HepG2 (cell line): Measurements from ENCODE around the gene CCDC97. TPM values are rescaled to one million over a fixed set of nuclear protein-coding genes. Genes with fewer than 3 reads are reported as not detected.

ENCODE experiments used
- CBX2 ChIP-seq, 2 experiments: fragments of 200-600 bp in 1 of 2; sonication (generic); formaldehyde crosslinking in 1 of 2; IDR thresholded peaks; 2 replicates each; pipeline versions ENCODE4 v1.7.0 to v1.8.1; 2018 to 2022; ENCODE audit warnings: low read depth in 2 of 2, low read length in 1 of 2, mild to moderate bottlenecking in 1 of 2, missing genetic modification reagents in 1 of 2
- DNMT3B ChIP-seq: conservative IDR thresholded peaks from 2 replicates; pipeline ENCODE4 v1.6.1; 2016; ENCODE audit warnings: missing biosample characterization, control low read depth
- FOXO1 ChIP-seq: sonication (generic); formaldehyde crosslinking; IDR thresholded peaks from 2 replicates; pipeline ENCODE4 v1.4.0; 2020; ENCODE audit warnings: missing genetic modification reagents
- HOXA7 ChIP-seq: sonication (generic); formaldehyde crosslinking; IDR thresholded peaks from 2 replicates; pipeline ENCODE4 v1.8.1; 2022; ENCODE audit warnings: mild to moderate bottlenecking, missing genetic modification reagents, moderate library complexity
- PAF1 ChIP-seq: IDR thresholded peaks from 2 replicates; pipeline ENCODE4 v1.6.1; 2016; ENCODE audit warnings: missing genetic modification reagents, missing compliant biosample characterization
- POGZ ChIP-seq: sonication (generic); formaldehyde crosslinking; IDR thresholded peaks from 2 replicates; pipeline ENCODE4 v1.4.0; 2020; ENCODE audit warnings: mild to moderate bottlenecking, missing genetic modification reagents
- REPIN1 ChIP-seq: sonication (generic); formaldehyde crosslinking; IDR thresholded peaks from 2 replicates; pipeline ENCODE4 v1.8.0; 2022; ENCODE audit warnings: missing genetic modification reagents, low read depth, mild to moderate bottlenecking, borderline replicate concordance
- SRSF1 ChIP-seq: fragments of 200-400 bp; formaldehyde crosslinking; optimal IDR thresholded peaks from 2 replicates; pipeline ENCODE3; 2017; ENCODE audit warnings: mild to moderate bottlenecking, low read depth, low read length, moderate library complexity
- ZIK1 ChIP-seq: sonication (generic); formaldehyde crosslinking; IDR thresholded peaks from 2 replicates; pipeline ENCODE4 v1.5.0; 2020; ENCODE audit warnings: mild to moderate bottlenecking, low read depth, missing genetic modification reagents, borderline replicate concordance
- ZNF570 ChIP-seq: sonication (generic); formaldehyde crosslinking; IDR thresholded peaks from 2 replicates; pipeline ENCODE4 v1.4.0; 2020; ENCODE audit warnings: mild to moderate bottlenecking, missing genetic modification reagents, borderline replicate concordance
- ZNF83 ChIP-seq: sonication (generic); formaldehyde crosslinking; IDR thresholded peaks from 2 replicates; pipeline ENCODE4 v1.4.0; 2020; ENCODE audit warnings: missing genetic modification reagents, mild to moderate bottlenecking, borderline replicate concordance
- polyA plus RNA-seq, 8 experiments: library from polyadenylated mRNA; depleted of rRNA in 3 of 8; stranded (reverse) in 7 of 8; unstranded in 1 of 8; fragments of >200 nt; fragmentation: Illumina TruSeq in 4 of 8; extraction: Trizol in 4 of 8; gene quantifications; 2 replicates each; pipeline versions ENCODE4 v1.2.1 to v1.2.3, GENCODE V29; 2011 to 2016; ENCODE audit warnings: low read depth in 4 of 8, missing spikeins in 1 of 8, mixed read lengths in 1 of 8; ENCODE audit not compliant: insufficient read depth in 1 of 8
- total RNA-seq, 5 experiments: library from RNA; depleted of rRNA; stranded (reverse); fragments of >200 nt; fragmentation: Illumina TruSeq; extraction: Trizol; gene quantifications; 2 replicates each; pipeline ENCODE4 v1.2.3, GENCODE V29; 2016; ENCODE audit warnings: low read depth in 1 of 5
- TF ChIP-seq, protein P1 (sequence below): sonication (generic); formaldehyde crosslinking; IDR thresholded peaks from 2 replicates; pipeline ENCODE4 v1.5.0; 2020; ENCODE audit warnings: mild to moderate bottlenecking, missing genetic modification reagents, borderline replicate concordance
- TF ChIP-seq, protein P2 (sequence below): sonication (generic); formaldehyde crosslinking; IDR thresholded peaks from 2 replicates; pipeline ENCODE4 v1.5.0; 2020; ENCODE audit warnings: mild to moderate bottlenecking, missing genetic modification reagents
- TF ChIP-seq, protein P3 (sequence below): sonication (generic); formaldehyde crosslinking; conservative IDR thresholded peaks from 2 replicates; pipeline ENCODE4 v1.4.0; 2020; ENCODE audit warnings: missing genetic modification reagents
- TF ChIP-seq, protein P4 (sequence below): sonication (generic); formaldehyde crosslinking; IDR thresholded peaks from 2 replicates; pipeline ENCODE4 v1.5.0; 2020; ENCODE audit warnings: missing genetic modification reagents, mild to moderate bottlenecking, borderline replicate concordance

CCDC97 gene
- total and polyA plus RNA-seq, 2 of the 13 experiments (the other 11 are each of a cell fraction or from before 2014, with no cell fraction given) = 6.2 to 7.3 TPM

DNA sequence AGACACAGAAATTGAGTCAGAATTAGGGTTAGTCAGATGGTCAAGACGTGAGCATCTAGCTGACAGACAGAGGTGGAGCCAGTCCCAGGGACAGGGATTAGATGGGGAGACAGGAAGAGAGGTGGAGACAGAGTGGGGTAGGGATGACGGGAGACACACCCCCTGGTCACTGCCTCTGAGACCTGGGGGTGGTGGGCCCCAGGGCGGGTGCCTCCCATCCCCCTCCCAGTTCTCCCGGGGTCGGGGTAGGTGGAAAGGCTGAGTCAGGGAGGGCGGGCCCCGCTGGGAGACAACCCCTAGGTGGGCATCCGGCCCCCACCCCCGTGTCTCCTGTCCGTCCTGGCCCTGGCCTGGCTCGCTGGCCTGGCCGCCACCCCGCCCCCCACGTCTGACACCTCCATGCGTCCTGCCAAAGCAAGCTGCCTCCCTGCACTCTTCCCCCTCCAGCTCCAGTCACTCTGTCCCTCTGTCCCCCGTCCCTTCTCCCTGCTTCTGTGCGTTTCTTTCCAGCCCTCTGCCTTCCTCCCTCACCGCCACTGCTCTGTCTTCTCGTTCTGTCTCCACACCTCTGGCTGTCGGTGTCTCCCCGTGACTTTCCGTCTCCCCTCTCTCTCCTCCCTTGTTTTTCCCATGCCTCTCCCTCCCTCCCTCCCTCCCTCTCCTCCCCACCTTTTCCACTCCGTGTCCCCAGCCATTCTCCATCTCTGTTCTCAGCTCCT lies 15.1 kb downstream of the CCDC97 start (continued):
- TF ChIP-seq, protein P1, sequence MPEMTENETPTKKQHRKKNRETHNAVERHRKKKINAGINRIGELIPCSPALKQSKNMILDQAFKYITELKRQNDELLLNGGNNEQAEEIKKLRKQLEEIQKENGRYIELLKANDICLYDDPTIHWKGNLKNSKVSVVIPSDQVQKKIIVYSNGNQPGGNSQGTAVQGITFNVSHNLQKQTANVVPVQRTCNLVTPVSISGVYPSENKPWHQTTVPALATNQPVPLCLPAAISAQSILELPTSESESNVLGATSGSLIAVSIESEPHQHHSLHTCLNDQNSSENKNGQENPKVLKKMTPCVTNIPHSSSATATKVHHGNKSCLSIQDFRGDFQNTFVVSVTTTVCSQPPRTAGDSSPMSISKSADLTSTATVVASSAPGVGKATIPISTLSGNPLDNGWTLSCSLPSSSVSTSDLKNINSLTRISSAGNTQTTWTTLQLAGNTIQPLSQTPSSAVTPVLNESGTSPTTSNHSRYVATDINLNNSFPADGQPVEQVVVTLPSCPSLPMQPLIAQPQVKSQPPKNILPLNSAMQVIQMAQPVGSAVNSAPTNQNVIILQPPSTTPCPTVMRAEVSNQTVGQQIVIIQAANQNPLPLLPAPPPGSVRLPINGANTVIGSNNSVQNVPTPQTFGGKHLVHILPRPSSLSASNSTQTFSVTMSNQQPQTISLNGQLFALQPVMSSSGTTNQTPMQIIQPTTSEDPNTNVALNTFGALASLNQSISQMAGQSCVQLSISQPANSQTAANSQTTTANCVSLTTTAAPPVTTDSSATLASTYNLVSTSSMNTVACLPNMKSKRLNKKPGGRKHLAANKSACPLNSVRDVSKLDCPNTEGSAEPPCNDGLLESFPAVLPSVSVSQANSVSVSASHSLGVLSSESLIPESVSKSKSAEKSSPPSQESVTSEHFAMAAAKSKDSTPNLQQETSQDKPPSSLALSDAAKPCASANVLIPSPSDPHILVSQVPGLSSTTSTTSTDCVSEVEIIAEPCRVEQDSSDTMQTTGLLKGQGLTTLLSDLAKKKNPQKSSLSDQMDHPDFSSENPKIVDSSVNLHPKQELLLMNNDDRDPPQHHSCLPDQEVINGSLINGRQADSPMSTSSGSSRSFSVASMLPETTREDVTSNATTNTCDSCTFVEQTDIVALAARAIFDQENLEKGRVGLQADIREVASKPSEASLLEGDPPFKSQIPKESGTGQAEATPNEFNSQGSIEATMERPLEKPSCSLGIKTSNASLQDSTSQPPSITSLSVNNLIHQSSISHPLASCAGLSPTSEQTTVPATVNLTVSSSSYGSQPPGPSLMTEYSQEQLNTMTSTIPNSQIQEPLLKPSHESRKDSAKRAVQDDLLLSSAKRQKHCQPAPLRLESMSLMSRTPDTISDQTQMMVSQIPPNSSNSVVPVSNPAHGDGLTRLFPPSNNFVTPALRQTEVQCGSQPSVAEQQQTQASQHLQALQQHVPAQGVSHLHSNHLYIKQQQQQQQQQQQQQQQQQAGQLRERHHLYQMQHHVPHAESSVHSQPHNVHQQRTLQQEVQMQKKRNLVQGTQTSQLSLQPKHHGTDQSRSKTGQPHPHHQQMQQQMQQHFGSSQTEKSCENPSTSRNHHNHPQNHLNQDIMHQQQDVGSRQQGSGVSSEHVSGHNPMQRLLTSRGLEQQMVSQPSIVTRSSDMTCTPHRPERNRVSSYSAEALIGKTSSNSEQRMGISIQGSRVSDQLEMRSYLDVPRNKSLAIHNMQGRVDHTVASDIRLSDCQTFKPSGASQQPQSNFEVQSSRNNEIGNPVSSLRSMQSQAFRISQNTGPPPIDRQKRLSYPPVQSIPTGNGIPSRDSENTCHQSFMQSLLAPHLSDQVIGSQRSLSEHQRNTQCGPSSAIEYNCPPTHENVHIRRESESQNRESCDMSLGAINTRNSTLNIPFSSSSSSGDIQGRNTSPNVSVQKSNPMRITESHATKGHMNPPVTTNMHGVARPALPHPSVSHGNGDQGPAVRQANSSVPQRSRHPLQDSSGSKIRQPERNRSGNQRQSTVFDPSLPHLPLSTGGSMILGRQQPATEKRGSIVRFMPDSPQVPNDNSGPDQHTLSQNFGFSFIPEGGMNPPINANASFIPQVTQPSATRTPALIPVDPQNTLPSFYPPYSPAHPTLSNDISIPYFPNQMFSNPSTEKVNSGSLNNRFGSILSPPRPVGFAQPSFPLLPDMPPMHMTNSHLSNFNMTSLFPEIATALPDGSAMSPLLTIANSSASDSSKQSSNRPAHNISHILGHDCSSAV (CRISPR knock-in tag) = no peak
- no peak for TF ChIP-seq CBX2 (IDR thresholded peaks at IDR 0.05; ENCODE audit: low read depth, low read length)
- no peak for TF ChIP-seq CBX2 (CRISPR knock-in tag; IDR thresholded peaks at IDR 0.05; ENCODE audit: low read depth)
- no peak for TF ChIP-seq ZNF83 (CRISPR knock-in tag)
- no peak for TF ChIP-seq REPIN1 (CRISPR knock-in tag)
- TF ChIP-seq, protein P2, sequence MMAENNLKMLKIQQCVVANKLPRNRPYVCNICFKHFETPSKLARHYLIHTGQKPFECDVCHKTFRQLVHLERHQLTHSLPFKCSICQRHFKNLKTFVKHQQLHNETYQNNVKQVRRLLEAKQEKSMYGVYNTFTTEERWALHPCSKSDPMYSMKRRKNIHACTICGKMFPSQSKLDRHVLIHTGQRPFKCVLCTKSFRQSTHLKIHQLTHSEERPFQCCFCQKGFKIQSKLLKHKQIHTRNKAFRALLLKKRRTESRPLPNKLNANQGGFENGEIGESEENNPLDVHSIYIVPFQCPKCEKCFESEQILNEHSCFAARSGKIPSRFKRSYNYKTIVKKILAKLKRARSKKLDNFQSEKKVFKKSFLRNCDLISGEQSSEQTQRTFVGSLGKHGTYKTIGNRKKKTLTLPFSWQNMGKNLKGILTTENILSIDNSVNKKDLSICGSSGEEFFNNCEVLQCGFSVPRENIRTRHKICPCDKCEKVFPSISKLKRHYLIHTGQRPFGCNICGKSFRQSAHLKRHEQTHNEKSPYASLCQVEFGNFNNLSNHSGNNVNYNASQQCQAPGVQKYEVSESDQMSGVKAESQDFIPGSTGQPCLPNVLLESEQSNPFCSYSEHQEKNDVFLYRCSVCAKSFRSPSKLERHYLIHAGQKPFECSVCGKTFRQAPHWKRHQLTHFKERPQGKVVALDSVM (CRISPR knock-in tag) = no peak
- TF ChIP-seq ZNF570 (CRISPR knock-in tag) = no peak
- TF ChIP-seq, protein P3, sequence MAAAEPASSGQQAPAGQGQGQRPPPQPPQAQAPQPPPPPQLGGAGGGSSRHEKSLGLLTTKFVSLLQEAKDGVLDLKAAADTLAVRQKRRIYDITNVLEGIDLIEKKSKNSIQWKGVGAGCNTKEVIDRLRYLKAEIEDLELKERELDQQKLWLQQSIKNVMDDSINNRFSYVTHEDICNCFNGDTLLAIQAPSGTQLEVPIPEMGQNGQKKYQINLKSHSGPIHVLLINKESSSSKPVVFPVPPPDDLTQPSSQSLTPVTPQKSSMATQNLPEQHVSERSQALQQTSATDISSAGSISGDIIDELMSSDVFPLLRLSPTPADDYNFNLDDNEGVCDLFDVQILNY (CRISPR knock-in tag) = no peak
- TF ChIP-seq PAF1 (CRISPR knock-in tag) = no peak
- no peak for TF ChIP-seq ZIK1
- no peak for TF ChIP-seq HOXA7
- no peak for TF ChIP-seq POGZ (CRISPR knock-in tag)
- TF ChIP-seq, protein P4, sequence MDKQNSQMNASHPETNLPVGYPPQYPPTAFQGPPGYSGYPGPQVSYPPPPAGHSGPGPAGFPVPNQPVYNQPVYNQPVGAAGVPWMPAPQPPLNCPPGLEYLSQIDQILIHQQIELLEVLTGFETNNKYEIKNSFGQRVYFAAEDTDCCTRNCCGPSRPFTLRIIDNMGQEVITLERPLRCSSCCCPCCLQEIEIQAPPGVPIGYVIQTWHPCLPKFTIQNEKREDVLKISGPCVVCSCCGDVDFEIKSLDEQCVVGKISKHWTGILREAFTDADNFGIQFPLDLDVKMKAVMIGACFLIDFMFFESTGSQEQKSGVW (CRISPR knock-in tag) = no peak
- TF ChIP-seq FOXO1 (CRISPR knock-in tag) = no peak
- TF ChIP-seq DNMT3B (CRISPR knock-in tag) = no peak
- peak; percentile 43 for TF ChIP-seq SRSF1
